HCT116 (cell line): ENCODE data around the gene TMIGD3. TPM values are rescaled to one million over a fixed set of nuclear protein-coding genes. Genes with fewer than 3 reads are reported as not detected.

Source experiments
- ATAC-seq: fragments of 200-7000 bp; cut with Tn5 transposase; 2 replicates; pipeline ENCODE4 v1.9.1; 2020; ENCODE audit warnings: mild to moderate bottlenecking, moderate library complexity
- Bru-seq: library from RNA; stranded (reverse); fragments of 400-500 nt; gene quantifications from one replicate; lab custom pipeline; 2021; lab: Mats Ljungman, UMichigan
- BruChase-seq, 2 experiments: library from RNA; stranded (reverse); fragments of 400-500 nt; gene quantifications; one replicate each; lab custom pipeline; 2021; lab: Mats Ljungman, UMichigan
- BruUV-seq: library from RNA; stranded (reverse); fragments of 400-500 nt; replicated peaks from 2 replicates; lab custom pipeline; 2021; lab: Mats Ljungman, UMichigan
- CTCF ChIA-PET: fragments of 300-600 bp; sonication (Branson Sonifier 250); formaldehyde crosslinking; loops from one replicate; lab custom pipeline; 2021; ENCODE audit warnings: antibody characterized with exemption; lab: Charles Lee
- POLR2A ChIA-PET: fragments of 300-600, 350-600 bp; sonication (Branson Sonifier 250); formaldehyde crosslinking; loops from one replicate; lab custom pipeline; 2021; ENCODE audit warnings: antibody characterized with exemption; lab: Charles Lee
- RAD21 ChIA-PET, 2 experiments: fragments of 300-600 bp; sonication (Branson Sonifier 250); formaldehyde crosslinking; loops; one replicate each; lab custom pipeline; 2023; ENCODE audit warnings: low total read pairs in 2 of 2; ENCODE audit not compliant: uncharacterized antibody in 2 of 2, unreplicated experiment in 2 of 2, low non-redundant PET in 1 of 2; lab: Charles Lee
- DNase-seq: peaks from one replicate; pipeline ENCODE4 v3.0.0-alpha.2; 2010; ENCODE audit warnings: low read depth, low spot score
- H2AFZ ChIP-seq: fragments of 200-600 bp; shearing (Covaris generic), sonication (generic); 2 replicates; pipeline ENCODE4 v1.6.1; 2017; ENCODE audit warnings: low read depth, mixed run types, mixed read lengths, antibody characterized with exemption, low read length; ENCODE audit not compliant: poor library complexity, severe bottlenecking
- H3K27ac ChIP-seq: 2 replicates; pipeline ENCODE4 v1.5.1; 2012; ENCODE audit warnings: low read depth, low read length
- H3K27me3 ChIP-seq: fragments of 200-600 bp; sonication (generic); 2 replicates; pipeline ENCODE4 v1.6.1; 2016; ENCODE audit warnings: mixed run types, low read length, mixed read lengths; ENCODE audit not compliant: insufficient read depth
- H3K36me3 ChIP-seq, 2 experiments: fragments of 200-500 bp in 1 of 2; fragments of 200-600 bp in 1 of 2; sonication (Bioruptor generic) in 1 of 2; sonication (generic) in 1 of 2; 2 replicates each; pipeline versions ENCODE4 v1.5.1 to v1.6.1; 2014 to 2016; ENCODE audit warnings: low read length in 2 of 2, inconsistent platforms in 1 of 2, mixed read lengths in 1 of 2, mixed run types in 1 of 2; ENCODE audit not compliant: insufficient read depth in 2 of 2, control insufficient read depth in 1 of 2
- H3K4me1 ChIP-seq, 2 experiments: fragments of 200-600 bp in 1 of 2; sonication (generic) in 1 of 2; 2 replicates each; pipeline versions ENCODE4 v1.5.1 to v1.6.1; 2012 to 2017; ENCODE audit warnings: low read length in 2 of 2, inconsistent platforms in 1 of 2, mild to moderate bottlenecking in 1 of 2, mixed read lengths in 1 of 2, mixed run types in 1 of 2, moderate library complexity in 1 of 2; ENCODE audit not compliant: insufficient read depth in 2 of 2, control insufficient read depth in 1 of 2
- H3K4me2 ChIP-seq: fragments of 200-600 bp; sonication (generic); 2 replicates; pipeline ENCODE4 v1.6.1; 2017; ENCODE audit warnings: mixed run types, low read length, mixed read lengths
- H3K4me3 ChIP-seq, 2 experiments: fragments of 200-600 bp in 1 of 2; sonication (generic) in 1 of 2; replicated peaks in 1 of 2; 2 replicates each; pipeline ENCODE4 v1.5.1; 2011 to 2016; ENCODE audit warnings: low read length in 2 of 2, control low read depth in 1 of 2, low read depth in 1 of 2, mild to moderate bottlenecking in 1 of 2, mixed read lengths in 1 of 2, mixed run types in 1 of 2
- H3K79me2 ChIP-seq: fragments of 200-600 bp; sonication (generic); 2 replicates; pipeline ENCODE4 v1.6.1; 2017; ENCODE audit warnings: mild to moderate bottlenecking, mixed run types, low read length, moderate library complexity, mixed read lengths; ENCODE audit not compliant: insufficient read depth
- H3K9ac ChIP-seq: fragments of 200-600 bp; sonication (generic); 2 replicates; pipeline ENCODE4 v1.6.1; 2016; ENCODE audit warnings: low read length, mixed read lengths
- H3K9me2 ChIP-seq: fragments of 200-600 bp; sonication (generic), shearing (Covaris generic); 2 replicates; pipeline ENCODE4 v1.6.1; 2017; ENCODE audit warnings: mixed run types, mild to moderate bottlenecking, moderate library complexity; ENCODE audit not compliant: insufficient read depth
- H3K9me3 ChIP-seq, 2 experiments: fragments of 200-500 bp in 1 of 2; fragments of 200-600 bp in 1 of 2; sonication (Bioruptor generic) in 1 of 2; sonication (generic) in 1 of 2; 2 replicates each; pipeline ENCODE4 v1.6.1; 2014 to 2017; ENCODE audit warnings: low read length in 2 of 2, mixed read lengths in 2 of 2, inconsistent platforms in 1 of 2, low read depth in 1 of 2, mild to moderate bottlenecking in 1 of 2, mixed run types in 1 of 2, moderate library complexity in 1 of 2; ENCODE audit not compliant: control insufficient read depth in 1 of 2, insufficient read depth in 1 of 2
- H4K20me1 ChIP-seq: fragments of 200-600 bp; sonication (generic), shearing (Covaris generic); 2 replicates; pipeline ENCODE4 v1.6.1; 2017; ENCODE audit warnings: mixed run types, mild to moderate bottlenecking, moderate library complexity; ENCODE audit not compliant: insufficient read depth
- CBX3 ChIP-seq: IDR thresholded peaks from 2 replicates; pipeline ENCODE4 v1.6.1; 2012; ENCODE audit warnings: low read depth
- CEBPB ChIP-seq: IDR thresholded peaks from 2 replicates; pipeline ENCODE4 v1.6.1; 2012; ENCODE audit warnings: low read depth
- CTCF ChIP-seq, 3 experiments: fragments of 200-600 bp in 1 of 3; sonication (generic) in 1 of 3; IDR thresholded peaks in 2 of 3; conservative IDR thresholded peaks in 1 of 3; 2 replicates each; pipeline ENCODE4 v1.5.1; 2012 to 2017; ENCODE audit warnings: low read depth in 2 of 3, low read length in 2 of 3, antibody characterized with exemption in 1 of 3, borderline replicate concordance in 1 of 3, control low read depth in 1 of 3, mild to moderate bottlenecking in 1 of 3, mixed read lengths in 1 of 3, mixed run types in 1 of 3, moderate library complexity in 1 of 3; ENCODE audit not compliant: insufficient read depth in 1 of 3
- EGR1 ChIP-seq: IDR thresholded peaks from 2 replicates; pipeline ENCODE4 v1.6.1; 2012; ENCODE audit warnings: low read depth
- EZH2 ChIP-seq: fragments of 200-600 bp; sonication (generic); IDR thresholded peaks from 2 replicates; pipeline ENCODE4 v1.6.1; 2017; ENCODE audit warnings: antibody characterized with exemption, mixed run types
- EZH2phosphoT487 ChIP-seq: fragments of 200-600 bp; IDR thresholded peaks from 2 replicates; pipeline ENCODE4 v1.6.1; 2018; ENCODE audit warnings: antibody characterized with exemption, borderline replicate concordance
- FOSL1 ChIP-seq: IDR thresholded peaks from 2 replicates; pipeline ENCODE4 v1.6.1; 2012; ENCODE audit warnings: low read depth
- MAX ChIP-seq: IDR thresholded peaks from 2 replicates; pipeline ENCODE4 v1.6.1; 2012
- POLR2A ChIP-seq: IDR thresholded peaks from 2 replicates; pipeline ENCODE4 v1.7.0; 2011; ENCODE audit warnings: borderline replicate concordance; ENCODE audit not compliant: insufficient read depth, insufficient read length; ENCODE audit errors: extremely low read depth
- POLR2AphosphoS5 ChIP-seq: IDR thresholded peaks from 2 replicates; pipeline ENCODE4 v1.6.1; 2011; ENCODE audit warnings: mild to moderate bottlenecking, low read depth, low read length, moderate library complexity
- RAD21 ChIP-seq: IDR thresholded peaks from 2 replicates; pipeline ENCODE4 v1.6.1; 2012; ENCODE audit warnings: low read depth, mild to moderate bottlenecking
- REST ChIP-seq: IDR thresholded peaks from 2 replicates; pipeline ENCODE4 v1.6.1; 2012; ENCODE audit warnings: low read depth
- SIN3A ChIP-seq: IDR thresholded peaks from 2 replicates; pipeline ENCODE4 v1.6.1; 2012; ENCODE audit warnings: low read depth
- SP1 ChIP-seq: IDR thresholded peaks from 2 replicates; pipeline ENCODE4 v1.6.1; 2012; ENCODE audit warnings: low read depth
- SRF ChIP-seq: IDR thresholded peaks from 2 replicates; pipeline ENCODE4 v1.6.1; 2012; ENCODE audit warnings: low read depth
- TCF7L2 ChIP-seq: IDR thresholded peaks from 2 replicates; pipeline ENCODE4 v1.7.0; 2011; ENCODE audit warnings: borderline replicate concordance, inconsistent platforms; ENCODE audit not compliant: insufficient read depth, insufficient read length; ENCODE audit errors: extremely low read depth
- YY1 ChIP-seq: IDR thresholded peaks from 2 replicates; pipeline ENCODE4 v1.6.1; 2011; ENCODE audit warnings: low read length, low read depth, moderate library complexity, mild to moderate bottlenecking; ENCODE audit not compliant: insufficient replicate concordance; ENCODE audit errors: extremely low read depth
- ZBTB33 ChIP-seq: IDR thresholded peaks from 2 replicates; pipeline ENCODE4 v1.6.1; 2011; ENCODE audit warnings: mild to moderate bottlenecking, low read length, moderate library complexity; ENCODE audit not compliant: insufficient replicate concordance; ENCODE audit errors: extremely low read depth
- ZFX ChIP-seq: fragments of 450-650 bp; IDR thresholded peaks from 2 replicates; pipeline ENCODE4 v1.6.1; 2017
- ZNF274 ChIP-seq: fragments of 200-500 bp; sonication (Bioruptor generic); IDR thresholded peaks from 2 replicates; pipeline ENCODE4 v1.6.1; 2014; ENCODE audit warnings: mild to moderate bottlenecking, low read depth, low read length, inconsistent platforms
- intact Hi-C: fragments of 100-400 bp; cut with micrococcal nuclease; formaldehyde crosslinking; loops from 2 replicates; pipeline ENCODE4 v1.10.0; 2022
- long read RNA-seq: library from polyadenylated mRNA; unstranded; transcript quantifications from one replicate; pipeline ENCODE4 v2.0.0, GENCODE V29; 2021; ENCODE audit not compliant: unreplicated experiment
- polyA plus RNA-seq: library from polyadenylated mRNA; unstranded; fragments of >200 nt; gene quantifications from 2 replicates; pipeline ENCODE4 v1.2.1, GENCODE V29; 2012; ENCODE audit warnings: missing spikeins
- total RNA-seq: library from RNA; stranded (reverse); gene quantifications from one replicate; pipeline ENCODE4 v1.2.1, GENCODE V29; 2021; ENCODE audit not compliant: unreplicated experiment

Gene TMIGD3
- total RNA-seq: not detected
- not detected in 2 replicates for polyA plus RNA-seq
- Bru-seq, nascent RNA: percentile 1 among the genes with signal in this experiment
- percentile 8 among the genes with signal in this experiment for BruChase-seq, experiment 1, labeled RNA remaining after a 6-hour chase
- percentile 5 among the genes with signal in this experiment for BruChase-seq, experiment 2, labeled RNA remaining after a 2-hour chase
- long read RNA-seq: 0 reads

GRCh38 chr1:111503585-111504060 is at the start of gene TMIGD3, which contains the start of gene ADORA3:
Gene TMIGD3, minus strand, starts transcription at chr1:111503633. Its CDS starts 279 bp downstream, at chr1:111503354.
Gene ADORA3, minus strand, starts transcription at chr1:111503633. Its CDS starts 279 bp downstream, at chr1:111503354.
- ATAC-seq: no peak
- H3K9ac ChIP-seq: no peak within 1 kb of the TSS
- no peaks in the 10 kb centered on the region for H3K79me2 ChIP-seq
- ChIA-PET RAD21 (no interaction called here), POLR2A (no interaction called here), CTCF (no interaction called here)
- peaks cover 9 to 15% of the 10 kb centered on the region in 2 experiments for H3K4me1 ChIP-seq
- TF ChIP-seq POLR2AphosphoS5 (no peak), EZH2 (no peak), MAX (no peak), SP1 (no peak), ZFX (no peak), ZNF274 (no peak), FOSL1 (no peak), SRF (no peak), CTCF (IDR thresholded peaks at IDR 0.05 in 2 of 3, conservative IDR thresholded peaks at IDR 0.05 in 1 of 3; ENCODE audit: borderline replicate concordance in 1 of 3, insufficient read depth in 1 of 3, low read depth in 2 of 3, low read length in 2 of 3) (no peak), RAD21 (no peak), EGR1 (no peak), SIN3A (no peak), REST (no peak), EZH2phosphoT487 (no peak), YY1 (no peak), CBX3 (no peak), CEBPB (no peak), TCF7L2 (no peak), ZBTB33 (no peak), POLR2A (no peak)
- no TSS peak for BruUV-seq
- no peak within 1 kb of the TSS for H3K4me3 ChIP-seq
- no peaks in the 10 kb centered on the region for H3K27me3 ChIP-seq
- no peak within 1 kb of the TSS for H3K27ac ChIP-seq
- DNase-seq: no peak
- no peaks in the 10 kb centered on the region for H3K9me2 ChIP-seq
- no peak within 1 kb of the TSS for H2AFZ ChIP-seq
- intact Hi-C loops: no loop called here
- no peaks in the 10 kb centered on the region for H3K9me3 ChIP-seq
- H4K20me1 ChIP-seq: no peaks in the 10 kb centered on the region
- no peak within 1 kb of the TSS for H3K4me2 ChIP-seq
- no peaks in the 10 kb centered on the region for H3K36me3 ChIP-seq
